HepG2 (cell line): ENCODE results near the gene KRTAP17-1. TPM values are rescaled to one million over a fixed set of nuclear protein-coding genes. Genes with fewer than 3 reads are reported as not detected.

ENCODE experiments used
- ATAC-seq: fragments of 200-7000 bp; cut with Tn5 transposase; 3 replicates; pipeline ENCODE4 v1.9.1; 2020; ENCODE audit warnings: mild to moderate bottlenecking, moderate library complexity
- BruUV-seq: library from RNA; stranded (reverse); fragments of 400-500 nt; replicated peaks from 2 replicates; lab custom pipeline; 2021; lab: Mats Ljungman, UMichigan
- CTCF ChIA-PET: fragments of 300-600 bp; formaldehyde crosslinking; extraction: SDS; loops from one replicate; lab custom pipeline; 2021; ENCODE audit warnings: low total read pairs, inconsistent platforms, low intra/inter-chr PET ratio; lab: Yijun Ruan, JAX
- POLR2A ChIA-PET: fragments of 350-600 bp; sonication (Branson Sonifier 250); formaldehyde crosslinking; loops from one replicate; lab custom pipeline; 2020; ENCODE audit warnings: antibody characterized with exemption, inconsistent platforms; lab: Yijun Ruan, JAX
- DNase-seq: peaks from one replicate; pipeline ENCODE4 v3.0.0-alpha.2; 2015; ENCODE audit warnings: low spot score
- FAIRE-seq: peaks from 3 replicates; lab custom pipeline; 2011; peaks lifted over from hg19 to GRCh38; lab: Jason Lieb, UNC
- H2AFZ ChIP-seq: one replicate; pipeline ENCODE4 v1.6.1; 2011; ENCODE audit warnings: low read length, inconsistent platforms
- H3K27ac ChIP-seq: fragments of 300-600 bp; 3 replicates; pipeline ENCODE4 v1.8.0; 2011; ENCODE audit warnings: mixed run types, mild to moderate bottlenecking, mixed read lengths, low read length, inconsistent platforms; ENCODE audit not compliant: insufficient read depth; ENCODE audit errors: extremely low read length
- H3K27me3 ChIP-seq, 2 experiments: fragments of 200-600 bp in 1 of 2; 2 replicates in 1 of 2; 3 replicates in 1 of 2; pipeline versions ENCODE4 v1.6.0 to v1.8.0; 2011; ENCODE audit warnings: low read length in 2 of 2, mild to moderate bottlenecking in 2 of 2, moderate library complexity in 2 of 2, inconsistent platforms in 1 of 2; ENCODE audit not compliant: insufficient read depth in 2 of 2, control insufficient read depth in 1 of 2
- H3K36me3 ChIP-seq, 2 experiments: fragments of 200-600 bp in 1 of 2; replicated peaks in 1 of 2; 2 replicates in 1 of 2; 3 replicates in 1 of 2; pipeline versions ENCODE4 v1.5.1 to v1.8.0; 2011; ENCODE audit warnings: low read length in 2 of 2, inconsistent platforms in 1 of 2; ENCODE audit not compliant: insufficient read depth in 2 of 2, control insufficient read depth in 1 of 2
- H3K4me1 ChIP-seq: 2 replicates; pipeline ENCODE4 v1.5.1; 2012; ENCODE audit warnings: low read length, inconsistent platforms; ENCODE audit not compliant: insufficient read depth
- H3K4me2 ChIP-seq: 2 replicates; pipeline ENCODE4 v1.6.0; 2011; ENCODE audit warnings: low read depth, low read length, inconsistent platforms
- H3K4me3 ChIP-seq, 3 experiments: fragments of 200-600 bp in 1 of 3; sonication (generic), shearing (Covaris generic) in 1 of 3; replicated peaks in 1 of 3; 2 replicates each; pipeline ENCODE4 v1.5.1; 2011 to 2016; ENCODE audit warnings: low read length in 3 of 3, inconsistent platforms in 2 of 3, low read depth in 2 of 3, mild to moderate bottlenecking in 2 of 3, control low read depth in 1 of 3, mixed read lengths in 1 of 3; ENCODE audit not compliant: insufficient read depth in 1 of 3
- H3K79me2 ChIP-seq: one replicate; pipeline ENCODE4 v1.6.1; 2011; ENCODE audit warnings: low read length, inconsistent platforms; ENCODE audit not compliant: insufficient read depth
- H3K9ac ChIP-seq: 2 replicates; pipeline ENCODE4 v1.6.0; 2011; ENCODE audit warnings: mild to moderate bottlenecking, low read depth, low read length, inconsistent platforms; ENCODE audit not compliant: insufficient read depth
- H3K9me3 ChIP-seq: 2 replicates; pipeline ENCODE4 v1.5.1; 2012; ENCODE audit warnings: mild to moderate bottlenecking, low read length
- H4K20me1 ChIP-seq: 2 replicates; pipeline ENCODE4 v1.6.0; 2011; ENCODE audit warnings: inconsistent platforms, mild to moderate bottlenecking, low read length, moderate library complexity; ENCODE audit not compliant: insufficient read depth
- ARID5B ChIP-seq: IDR thresholded peaks from 2 replicates; pipeline ENCODE4 v1.4.0; 2020; ENCODE audit warnings: mild to moderate bottlenecking, missing genetic modification reagents
- GABPB1 ChIP-seq: IDR thresholded peaks from 2 replicates; pipeline ENCODE4 v1.6.1; 2016; ENCODE audit warnings: mild to moderate bottlenecking, missing genetic modification reagents, moderate library complexity, missing compliant biosample characterization
- HDAC1 ChIP-seq: sonication (generic); formaldehyde crosslinking; IDR thresholded peaks from 2 replicates; pipeline ENCODE4 v1.5.1; 2020; ENCODE audit warnings: mild to moderate bottlenecking, missing genetic modification reagents
- JARID2 ChIP-seq: sonication (generic); formaldehyde crosslinking; IDR thresholded peaks from 2 replicates; pipeline ENCODE4 v1.8.1; 2023; ENCODE audit warnings: missing genetic modification reagents, inconsistent platforms; ENCODE audit not compliant: insufficient replicate concordance
- KLF9 ChIP-seq: IDR thresholded peaks from 2 replicates; pipeline ENCODE4 v1.6.1; 2016; ENCODE audit warnings: low read depth
- MED13 ChIP-seq: sonication (generic); formaldehyde crosslinking; IDR thresholded peaks from 2 replicates; pipeline ENCODE4 v1.5.0; 2020; ENCODE audit warnings: missing genetic modification reagents
- PLSCR1 ChIP-seq: sonication (generic); formaldehyde crosslinking; IDR thresholded peaks from 2 replicates; pipeline ENCODE4 v1.5.0; 2020; ENCODE audit warnings: missing genetic modification reagents, mild to moderate bottlenecking, borderline replicate concordance
- RXRB ChIP-seq: IDR thresholded peaks from 2 replicates; pipeline ENCODE4 v1.6.1; 2016; ENCODE audit warnings: borderline replicate concordance, missing genetic modification reagents, missing compliant biosample characterization
- ZNF101 ChIP-seq: sonication (generic); formaldehyde crosslinking; IDR thresholded peaks from 2 replicates; pipeline ENCODE4 v1.4.0; 2020; ENCODE audit warnings: mild to moderate bottlenecking, low read depth, missing genetic modification reagents, borderline replicate concordance
- ZNF451 ChIP-seq: sonication (generic); formaldehyde crosslinking; IDR thresholded peaks from 2 replicates; pipeline ENCODE4 v1.5.0; 2020; ENCODE audit warnings: mild to moderate bottlenecking, missing genetic modification reagents
- ZNF709 ChIP-seq: sonication (generic); formaldehyde crosslinking; IDR thresholded peaks from 2 replicates; pipeline ENCODE4 v1.5.0; 2020; ENCODE audit warnings: mild to moderate bottlenecking, missing genetic modification reagents
- WGBS: methylation state at CpG from one replicate; pipeline ENCODE4 v1.1.6; 2017; ENCODE audit warnings: low lambda C conversion rate; 5-methylcytosine and 5-hydroxymethylcytosine counted together
- in situ Hi-C: cut with HindIII; loops from 2 replicates; pipeline ENCODE4 v1.10.0; 2017; ENCODE audit warnings: low pct_unique_long_range_greater_than_20kb; ENCODE audit not compliant: extremely low pct_ligation_motif_present
- intact Hi-C: fragments of 100-400 bp; cut with micrococcal nuclease; formaldehyde crosslinking; loops from one replicate; pipeline ENCODE4 v1.10.0; 2022; ENCODE audit not compliant: unreplicated experiment
- polyA plus RNA-seq, 8 experiments: library from polyadenylated mRNA; depleted of rRNA in 3 of 8; stranded (reverse) in 7 of 8; unstranded in 1 of 8; fragments of >200 nt; fragmentation: Illumina TruSeq in 4 of 8; extraction: Trizol in 4 of 8; gene quantifications; 2 replicates each; pipeline versions ENCODE4 v1.2.1 to v1.2.3, GENCODE V29; 2011 to 2016; ENCODE audit warnings: low read depth in 4 of 8, missing spikeins in 1 of 8, mixed read lengths in 1 of 8; ENCODE audit not compliant: insufficient read depth in 1 of 8
- total RNA-seq, 5 experiments: library from RNA; depleted of rRNA; stranded (reverse); fragments of >200 nt; fragmentation: Illumina TruSeq; extraction: Trizol; gene quantifications; 2 replicates each; pipeline ENCODE4 v1.2.3, GENCODE V29; 2016; ENCODE audit warnings: low read depth in 1 of 5

KRTAP17-1 gene
- total and polyA plus RNA-seq, 2 of the 13 experiments (the other 11 are each of a cell fraction or from before 2014, with no cell fraction given) = not detected

DNA sequence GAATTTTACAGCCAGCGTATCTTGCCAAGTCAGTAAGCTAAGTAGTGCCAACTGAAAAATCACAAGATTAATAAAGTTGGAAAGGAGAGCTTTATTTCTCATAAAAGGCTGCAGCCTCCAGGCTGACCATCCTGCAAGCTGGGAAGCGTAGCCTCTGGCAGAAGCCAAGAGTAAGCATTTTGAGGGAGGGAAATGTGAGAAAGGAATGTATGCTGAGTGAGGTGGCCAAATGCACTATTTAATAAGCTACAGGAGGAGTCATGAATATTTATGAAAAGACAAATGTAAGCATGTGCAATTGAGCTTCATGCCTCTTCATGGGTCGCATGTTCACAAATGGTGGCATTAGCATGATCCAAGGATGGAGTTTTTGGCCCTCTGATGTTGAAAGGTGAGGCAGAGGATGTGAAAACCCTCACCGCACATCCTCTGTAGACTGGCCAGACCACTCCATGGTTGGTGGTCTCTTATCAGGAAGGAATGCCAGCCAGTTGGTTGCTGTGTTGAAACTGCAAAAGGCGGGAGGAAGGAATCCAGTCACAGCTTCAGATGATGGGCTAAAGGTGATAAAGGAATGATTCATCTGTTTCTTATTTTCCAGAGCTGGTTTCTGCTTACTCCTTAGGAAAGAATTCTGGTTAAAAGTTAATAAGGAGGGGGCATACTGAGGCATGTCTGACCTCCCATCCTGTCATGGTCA, 44.9 kb upstream of the KRTAP17-1 start:
- intact Hi-C loops (no loop called here), in situ Hi-C loops (no loop called here)
- ATAC-seq = no peak
- H3K9ac ChIP-seq = no peak overlapping the region
- no peak overlapping the region for H3K4me3 ChIP-seq
- H3K4me2 ChIP-seq = no peak overlapping the region
- H3K9me3 ChIP-seq = no peaks in the 10 kb centered on the region
- CTCF ChIA-PET = no interaction called here
- H2AFZ ChIP-seq = no peak overlapping the region
- POLR2A ChIA-PET = no interaction called here
- FAIRE-seq = no peak
- WGBS = 35% methylated on average over 5 of the region's 5 CpGs
- no peaks in the 10 kb centered on the region; a peak in 1 of 5 replicates for H3K27me3 ChIP-seq
- no peak for DNase-seq
- no TSS peak for BruUV-seq
- no peaks in the 10 kb centered on the region for H3K36me3 ChIP-seq
- peaks cover 8% of the 10 kb centered on the region; the same call in 1 of the 2 replicates for H3K4me1 ChIP-seq
- H3K27ac ChIP-seq = no peak overlapping the region
- no peaks in the 10 kb centered on the region for H4K20me1 ChIP-seq
- no peaks in the 10 kb centered on the region for H3K79me2 ChIP-seq
- no peak for TF ChIP-seq HDAC1
- TF ChIP-seq ZNF451 (CRISPR knock-in tag) = no peak
- TF ChIP-seq, all 625 proteins: peak for 0

DNA sequence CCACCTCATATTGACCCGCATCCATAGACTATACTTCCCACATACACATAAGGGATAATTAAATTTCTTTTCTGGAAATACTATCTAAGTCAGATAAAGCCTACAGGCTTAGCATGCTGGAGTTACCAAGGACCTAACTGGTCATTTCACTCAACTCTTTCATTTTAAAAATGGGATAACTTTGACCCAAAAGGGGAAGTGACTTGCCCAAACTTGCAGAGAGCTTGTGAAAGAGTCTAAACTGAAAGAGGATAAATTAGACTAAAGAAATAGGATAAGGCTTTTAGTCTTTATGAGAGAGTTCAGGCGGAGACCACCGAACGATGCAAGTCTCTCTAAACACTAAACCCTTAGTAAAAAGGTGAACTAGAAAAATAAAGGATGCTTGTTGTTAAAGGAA, 39.0 kb upstream of the KRTAP17-1 start:
- H3K36me3 ChIP-seq = no peaks in the 10 kb centered on the region
- H3K9ac ChIP-seq = no peak overlapping the region
- no peaks in the 10 kb centered on the region for H3K79me2 ChIP-seq
- no peak for DNase-seq
- in situ Hi-C loops (no loop called here), intact Hi-C loops (no loop called here)
- H3K9me3 ChIP-seq = no peaks in the 10 kb centered on the region
- ChIA-PET CTCF (no interaction called here), POLR2A (no interaction called here)
- BruUV-seq = no TSS peak
- no peak for FAIRE-seq
- no peak overlapping the region for H3K27ac ChIP-seq
- H3K27me3 ChIP-seq = peaks cover 0 to 7% of the 10 kb centered on the region in 2 experiments; a peak in 1 of 5 replicates
- no peak overlapping the region for H3K4me2 ChIP-seq
- no peak for TF ChIP-seq JARID2 (CRISPR knock-in tag)
- TF ChIP-seq MED13 = no peak
- no peak for TF ChIP-seq ZNF709 (CRISPR knock-in tag)
- TF ChIP-seq GABPB1 (CRISPR knock-in tag) = no peak
- no peak for TF ChIP-seq ZNF101 (CRISPR knock-in tag)
- TF ChIP-seq KLF9 (CRISPR knock-in tag) = no peak
- no peak for TF ChIP-seq RXRB (CRISPR knock-in tag)
- no peak for TF ChIP-seq PLSCR1
- no peak for TF ChIP-seq ARID5B (CRISPR knock-in tag)
- 27% methylated on average over 4 of the region's 4 CpGs for WGBS
- no peak overlapping the region for H2AFZ ChIP-seq
- no peaks in the 10 kb centered on the region for H3K4me1 ChIP-seq
- no peak overlapping the region for H3K4me3 ChIP-seq
- no peak for ATAC-seq
- no peaks in the 10 kb centered on the region for H4K20me1 ChIP-seq
